ENCODE data around the gene TRPM3.
"Not testable (repeated sequence)": the region's sequence is repeated elsewhere in the genome, so short reads cannot be mapped to it uniquely, and the experiment has no call there.

Gene TRPM3

GRCh38 chr9:70706797-70707196 is 414.6 kb downstream of the TRPM3 start:
- DNase-seq, result not testable (repeated sequence)

- DNase-seq, result no peak
Observed at GRCh38 chr9:70701163-70701562, 420.3 kb downstream of the TRPM3 start.

GRCh38 chr9:70696694-70697335 is 424.6 kb downstream of the TRPM3 start:
- no peak for DNase-seq

GRCh38 chr9:70694758-70695157 is 426.7 kb downstream of the TRPM3 start:
- no peak for DNase-seq

GRCh38 chr9:70693186-70693585 is 428.2 kb downstream of the TRPM3 start:
- no peak for DNase-seq

- no peak for DNase-seq
Observed at GRCh38 chr9:70692431-70692830, 429.0 kb downstream of the TRPM3 start.

- DNase-seq, result no peak
Observed at GRCh38 chr9:70688704-70689103, 432.7 kb downstream of the TRPM3 start.

- DNase-seq, result no peak
Observed at GRCh38 chr9:70683841-70684240, 437.6 kb downstream of the TRPM3 start.

- DNase-seq, result no peak
Observed at GRCh38 chr9:70682298-70682697, 439.1 kb downstream of the TRPM3 start.

GRCh38 chr9:70679845-70680244 is 441.6 kb downstream of the TRPM3 start:
- no peak for DNase-seq

GRCh38 chr9:70678153-70678552 is 443.3 kb downstream of the TRPM3 start:
- no peak for DNase-seq

GRCh38 chr9:70677055-70677735 is 444.2 kb downstream of the TRPM3 start:
- DNase-seq, result no peak

GRCh38 chr9:70675868-70676370 is 445.5 kb downstream of the TRPM3 start:
- DNase-seq, result no peak

GRCh38 chr9:70673844-70674243 is 447.6 kb downstream of the TRPM3 start:
- no peak for DNase-seq

- DNase-seq, result no peak
Observed at GRCh38 chr9:70672161-70672649, 449.2 kb downstream of the TRPM3 start.

- no peak for DNase-seq
Observed at GRCh38 chr9:70668751-70669150, 452.7 kb downstream of the TRPM3 start.

- DNase-seq, result no peak
Observed at GRCh38 chr9:70658765-70659164, 462.7 kb downstream of the TRPM3 start.

- DNase-seq, result no peak
Observed at GRCh38 chr9:70656281-70656680, 465.1 kb downstream of the TRPM3 start.

- DNase-seq, result no peak
Observed at GRCh38 chr9:70654144-70654543, 467.3 kb downstream of the TRPM3 start.

- DNase-seq, result not testable (repeated sequence)
Observed at GRCh38 chr9:70644627-70645026, 476.8 kb downstream of the TRPM3 start.

- no peak for DNase-seq
Observed at GRCh38 chr9:70642341-70642740, 479.1 kb downstream of the TRPM3 start.

GRCh38 chr9:70641631-70642030 is 479.8 kb downstream of the TRPM3 start:
- no peak for DNase-seq

GRCh38 chr9:70641031-70641430 is 480.4 kb downstream of the TRPM3 start:
- no peak for DNase-seq
